A549 treated with Mapracorat at 1 μM for 4 hours (cell line): Measurements from ENCODE around the gene FAM184B. TPM values are rescaled to one million over a fixed set of nuclear protein-coding genes. Genes with fewer than 3 reads are reported as not detected.

ENCODE experiments used
- total RNA-seq: library from RNA; stranded (reverse); fragments of 200-300 nt; extraction: Qiagen RNA extraction; gene quantifications from 5 replicates; pipeline ENCODE4 v1.2.3, GENCODE V29; 2022

Gene FAM184B
- 0.02 to 0.08 TPM (median 0.05 TPM) in 4 of 5 replicates, not detected in the other for total RNA-seq

DNA sequence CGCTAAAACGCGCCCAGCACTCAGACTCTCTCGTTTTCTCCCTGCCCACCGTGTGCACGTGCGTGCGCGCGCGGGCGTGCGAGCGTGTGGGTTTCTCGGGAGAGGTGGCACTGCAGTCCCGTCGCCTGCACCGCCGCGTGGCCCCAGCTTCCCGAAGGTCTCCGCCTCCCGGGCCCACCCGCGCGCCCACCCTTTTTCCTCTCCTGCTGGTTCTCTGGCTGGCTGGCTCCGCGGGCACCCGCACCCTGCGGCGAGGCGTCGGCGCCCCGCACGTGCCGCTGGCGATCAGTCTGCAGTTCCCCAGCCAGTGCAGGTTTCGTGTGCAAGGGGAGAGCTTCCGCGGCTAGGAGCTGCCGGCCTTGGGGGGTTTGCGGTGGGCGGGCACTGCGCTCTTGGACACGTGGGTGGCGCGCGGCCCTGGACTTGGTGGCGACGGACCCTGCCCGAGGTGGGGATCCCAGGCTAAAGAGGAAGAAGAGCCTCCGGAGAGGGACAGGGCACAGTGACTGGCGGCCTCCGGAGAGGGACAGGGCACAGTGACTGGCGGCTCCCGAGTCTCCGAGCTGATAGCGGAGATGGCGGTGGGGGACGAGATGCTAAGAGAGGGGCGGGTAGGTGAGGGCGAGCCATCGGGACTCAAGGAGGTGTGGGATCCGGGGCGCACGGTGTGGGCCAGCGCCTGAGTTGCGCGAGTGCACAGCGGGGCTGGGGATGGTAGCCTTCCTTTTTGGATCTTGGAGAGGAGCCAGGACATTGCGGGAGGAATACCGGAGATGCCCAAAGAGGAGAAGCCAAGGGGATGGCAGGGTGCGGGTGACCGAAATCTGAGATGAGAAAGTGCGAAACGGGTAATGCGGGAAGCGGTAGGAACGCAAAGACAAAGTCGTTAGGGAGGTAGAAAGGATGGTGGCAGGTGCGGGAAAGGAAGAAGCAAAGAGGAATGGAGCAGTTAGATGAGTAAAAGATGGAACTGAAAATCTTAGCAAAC lies at the start of gene FAM184B:
Gene FAM184B (minus strand): TSS at position 322 of the 988 bp plus-strand sequence. CDS start 322 bp downstream, outside the sequence.

DNA sequence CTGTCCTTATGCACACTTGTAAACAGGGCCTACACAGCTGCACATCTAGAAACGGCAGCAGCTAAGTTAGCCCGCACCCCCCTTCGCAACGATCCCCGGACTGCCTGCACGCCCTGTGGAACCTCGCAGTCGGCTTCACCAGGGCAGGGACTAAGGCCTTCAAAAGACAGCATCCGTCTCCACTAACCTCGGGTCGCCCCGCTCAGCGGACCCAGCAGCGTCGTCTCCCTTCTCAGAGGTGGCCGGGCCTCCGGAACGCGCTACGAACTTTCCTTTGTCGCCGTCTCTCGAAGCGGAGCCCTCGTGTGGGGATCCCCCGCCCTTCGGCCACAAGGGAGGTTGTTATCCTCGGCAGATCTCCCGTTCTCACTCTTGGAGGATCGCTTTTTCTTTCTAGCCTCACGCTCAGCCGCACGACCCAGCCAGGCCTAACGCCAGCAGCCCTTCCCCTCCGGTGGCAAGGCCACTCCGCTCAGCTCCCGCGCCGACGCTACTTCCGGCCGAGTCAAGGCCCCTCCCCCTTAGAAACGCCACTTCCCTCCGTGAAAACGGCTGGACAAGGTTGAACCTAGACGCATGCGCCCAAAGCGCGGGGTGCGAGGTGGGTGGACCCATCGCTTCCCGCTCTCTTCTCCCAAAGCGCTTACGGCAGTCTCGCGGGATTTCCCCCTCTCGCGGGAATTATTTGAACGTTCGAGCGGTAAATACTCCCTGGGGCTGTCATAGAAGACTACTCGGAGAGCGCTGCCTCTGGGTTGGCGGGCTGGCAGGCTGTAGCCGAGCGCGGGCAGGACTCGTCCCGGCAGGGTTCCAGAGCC lies 29.0 kb upstream of the FAM184B start, which contains the start of the genes DCAF16 and NCAPG:
Gene DCAF16 (minus strand): TSS at position 498 of the 818 bp plus-strand sequence. CDS start 6,616 bp downstream, outside the sequence.
Gene NCAPG (plus strand): TSS at position 720 of the 818 bp plus-strand sequence. CDS start 99 bp downstream, outside the sequence.

GRCh38 chr4:17614416-17615299 lies 166.8 kb downstream of the FAM184B start, which contains the start of gene MED28:
MED28 (plus strand) TSS chr4:17614641; CDS start chr4:17614655, 14 bp downstream.

Other genes with a start within 250 kb of the FAM184B start
- gene LAP3, start 204.4 kb downstream of the FAM184B start, total RNA-seq = 34.2 to 40.7 TPM (median 35.0 TPM) in 5 replicates
- 19.9 to 38.2 TPM (median 32.2 TPM) in 5 replicates for gene MED28, start 167.0 kb downstream of the FAM184B start, total RNA-seq
- 4.7 to 8.1 TPM (median 7.3 TPM) in 5 replicates for gene DCAF16, start 29.1 kb upstream of the FAM184B start, total RNA-seq
- gene NCAPG, start 29.4 kb upstream of the FAM184B start, total RNA-seq = 22.1 to 28.9 TPM (median 26.7 TPM) in 5 replicates
- 3.1 to 5.4 TPM (median 5.1 TPM) in 5 replicates for gene LCORL, start 240.1 kb upstream of the FAM184B start, total RNA-seq